Measurements from ENCODE around the gene MRPL49. TPM values are rescaled to one million over a fixed set of nuclear protein-coding genes. Genes with fewer than 3 reads are reported as not detected.

MRPL49 gene
- total and polyA plus RNA-seq, 9 donors, result 47.1 to 106 (median 53.4) TPM

DNA sequence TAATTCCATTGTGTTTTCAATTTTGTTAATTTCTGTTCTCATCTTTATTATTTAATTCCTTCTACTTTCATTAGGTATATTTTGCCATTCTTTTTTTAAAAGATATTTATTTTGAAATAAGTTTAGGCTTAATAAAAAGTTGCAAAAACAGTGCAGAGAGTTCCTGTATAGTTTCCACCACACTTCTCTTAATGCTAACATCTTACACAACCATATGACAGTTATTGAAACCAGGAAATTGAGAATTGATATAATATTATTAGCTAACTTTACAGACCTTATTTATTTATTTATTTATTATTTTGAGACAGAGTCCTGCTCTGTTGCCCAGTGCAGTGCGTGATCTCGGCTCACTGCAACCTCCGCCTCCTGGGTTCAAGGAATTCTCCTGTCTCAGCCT, 34.1 kb downstream of the MRPL49 start:
- 89 to 93% (median 93%) methylated on average over 3 of the region's 3 CpGs for WGBS, 3 donors

DNA sequence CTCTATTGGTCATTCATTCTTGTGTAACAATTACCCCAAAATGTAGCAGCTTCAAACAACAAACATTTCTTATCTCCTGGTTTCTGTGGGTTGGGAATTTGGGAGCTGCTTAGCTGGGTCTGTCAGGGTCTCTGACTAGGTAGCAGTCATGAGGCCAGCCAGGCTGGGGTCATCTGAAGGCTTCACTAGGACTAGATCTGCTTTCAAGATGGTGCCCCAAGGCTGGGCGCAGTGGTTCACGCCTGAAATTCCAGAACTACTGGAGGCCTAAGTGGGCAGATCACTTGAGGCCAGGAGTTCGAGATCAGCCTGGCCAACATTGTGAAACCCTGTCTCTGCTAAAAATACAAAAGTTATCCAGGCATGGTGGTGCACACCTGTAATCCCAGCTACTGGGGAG, 34.8 kb downstream of the MRPL49 start:
- TF ChIP-seq POLR2A (IDR thresholded peaks at IDR 0.05), result no peak
- Histone ChIP-seq H3K4me1 (ENCODE audit: insufficient read depth) (no peaks in the 10 kb centered on the region), H3K27ac (no peak overlapping the region), H3K27me3 (no peaks in the 10 kb centered on the region), H3K36me3 (no peaks in the 10 kb centered on the region), H3K4me3 (no peak overlapping the region), H3K9me3 (no peaks in the 10 kb centered on the region)
- intact Hi-C loops (cut with DNase I), result no loop called here
- WGBS, 3 donors, result 88 to 100% (median 96%) methylated on average over 3 of the region's 3 CpGs
- DNase-seq, result peak in 1 of 5 donors; percentile 3

More for the DNA sequence above, 34.1 kb downstream of the MRPL49 start:
- H3K4me1 ChIP-seq (ENCODE audit: insufficient read depth), result no peaks in the 10 kb centered on the region
- H3K36me3 ChIP-seq, result no peaks in the 10 kb centered on the region
- DNase-seq, result no peak
- TF ChIP-seq EP300 (IDR thresholded peaks at IDR 0.05), result no peak
- TF ChIP-seq, protein P1, sequence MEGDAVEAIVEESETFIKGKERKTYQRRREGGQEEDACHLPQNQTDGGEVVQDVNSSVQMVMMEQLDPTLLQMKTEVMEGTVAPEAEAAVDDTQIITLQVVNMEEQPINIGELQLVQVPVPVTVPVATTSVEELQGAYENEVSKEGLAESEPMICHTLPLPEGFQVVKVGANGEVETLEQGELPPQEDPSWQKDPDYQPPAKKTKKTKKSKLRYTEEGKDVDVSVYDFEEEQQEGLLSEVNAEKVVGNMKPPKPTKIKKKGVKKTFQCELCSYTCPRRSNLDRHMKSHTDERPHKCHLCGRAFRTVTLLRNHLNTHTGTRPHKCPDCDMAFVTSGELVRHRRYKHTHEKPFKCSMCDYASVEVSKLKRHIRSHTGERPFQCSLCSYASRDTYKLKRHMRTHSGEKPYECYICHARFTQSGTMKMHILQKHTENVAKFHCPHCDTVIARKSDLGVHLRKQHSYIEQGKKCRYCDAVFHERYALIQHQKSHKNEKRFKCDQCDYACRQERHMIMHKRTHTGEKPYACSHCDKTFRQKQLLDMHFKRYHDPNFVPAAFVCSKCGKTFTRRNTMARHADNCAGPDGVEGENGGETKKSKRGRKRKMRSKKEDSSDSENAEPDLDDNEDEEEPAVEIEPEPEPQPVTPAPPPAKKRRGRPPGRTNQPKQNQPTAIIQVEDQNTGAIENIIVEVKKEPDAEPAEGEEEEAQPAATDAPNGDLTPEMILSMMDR (IDR thresholded peaks at IDR 0.05), result no peak
- no peak for TF ChIP-seq POLR2A (IDR thresholded peaks at IDR 0.05)
- H3K27ac ChIP-seq, result no peak overlapping the region
- H3K4me3 ChIP-seq, result no peak overlapping the region
- intact Hi-C loops (cut with DNase I), result no loop called here
- no peaks in the 10 kb centered on the region for H3K27me3 ChIP-seq
- H3K9me3 ChIP-seq, result no peaks in the 10 kb centered on the region

DNA sequence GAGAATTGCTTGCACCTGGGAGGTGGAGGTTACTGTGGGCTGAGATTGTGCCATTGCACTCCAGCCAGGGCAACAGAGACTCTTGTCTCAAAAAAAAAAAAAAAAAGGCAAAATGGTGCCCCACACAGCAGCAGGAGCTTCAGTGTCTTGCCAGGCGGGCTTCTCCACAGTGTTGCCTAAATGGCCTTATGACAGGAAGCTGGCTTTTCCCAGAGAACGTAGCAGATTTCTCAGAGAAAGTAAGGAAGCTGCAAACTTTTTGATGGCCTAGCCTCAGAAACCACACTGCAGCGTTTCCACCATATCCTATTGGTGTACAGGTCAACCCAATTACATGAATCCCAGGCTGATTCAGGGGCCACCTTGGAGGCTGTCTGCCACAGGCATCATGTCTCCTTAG, 35.2 kb downstream of the MRPL49 start:
- no peaks in the 10 kb centered on the region for H3K27me3 ChIP-seq
- intact Hi-C loops (cut with DNase I), result no loop called here
- H3K27ac ChIP-seq, result no peak overlapping the region
- H3K9me3 ChIP-seq, result no peaks in the 10 kb centered on the region
- 76 to 84% (median 81%) methylated on average over 3 of the region's 3 CpGs for WGBS, 3 donors
- H3K4me1 ChIP-seq (ENCODE audit: insufficient read depth), result no peaks in the 10 kb centered on the region
- no peak for TF ChIP-seq POLR2A (IDR thresholded peaks at IDR 0.05)
- TF ChIP-seq, protein P1 (IDR thresholded peaks at IDR 0.05), result no peak
- no peak for TF ChIP-seq EP300 (IDR thresholded peaks at IDR 0.05)
- no peak for DNase-seq
- H3K4me3 ChIP-seq, result no peak overlapping the region
- H3K36me3 ChIP-seq, result no peaks in the 10 kb centered on the region

DNA sequence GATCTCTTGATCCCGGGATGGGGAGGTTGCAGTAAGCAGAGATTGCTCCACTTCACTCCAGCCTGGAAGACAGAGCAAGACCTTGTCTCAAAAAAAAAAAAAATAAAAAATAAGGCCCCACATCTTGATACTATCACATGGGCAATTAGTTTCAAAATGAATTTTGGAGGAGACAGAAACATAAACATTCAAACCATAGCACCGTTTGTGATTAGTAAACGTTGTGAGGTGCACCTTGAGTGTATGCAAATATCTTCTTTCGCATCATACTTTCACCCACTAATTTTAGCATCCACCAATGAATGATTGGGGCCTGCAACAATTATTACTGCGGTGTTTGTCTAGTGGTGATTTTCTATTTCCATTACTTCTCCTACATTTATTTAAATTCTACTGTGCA, 36.9 kb downstream of the MRPL49 start:
- Histone ChIP-seq H3K27me3 (no peaks in the 10 kb centered on the region), H3K27ac (no peak overlapping the region), H3K36me3 (no peaks in the 10 kb centered on the region), H3K4me3 (no peak overlapping the region), H3K9me3 (no peaks in the 10 kb centered on the region), H3K4me1 (ENCODE audit: insufficient read depth) (no peaks in the 10 kb centered on the region)
- TF ChIP-seq POLR2A (IDR thresholded peaks at IDR 0.05), result no peak
- TF ChIP-seq EP300 (IDR thresholded peaks at IDR 0.05), result no peak
- TF ChIP-seq, protein P1 (IDR thresholded peaks at IDR 0.05), result no peak
- DNase-seq, result peak in 1 of 5 donors; percentile 4
- intact Hi-C loops (cut with DNase I), result no loop called here
- WGBS, 3 donors, result 62 to 77% (median 65%) methylated on average over 5 of the region's 5 CpGs

DNA sequence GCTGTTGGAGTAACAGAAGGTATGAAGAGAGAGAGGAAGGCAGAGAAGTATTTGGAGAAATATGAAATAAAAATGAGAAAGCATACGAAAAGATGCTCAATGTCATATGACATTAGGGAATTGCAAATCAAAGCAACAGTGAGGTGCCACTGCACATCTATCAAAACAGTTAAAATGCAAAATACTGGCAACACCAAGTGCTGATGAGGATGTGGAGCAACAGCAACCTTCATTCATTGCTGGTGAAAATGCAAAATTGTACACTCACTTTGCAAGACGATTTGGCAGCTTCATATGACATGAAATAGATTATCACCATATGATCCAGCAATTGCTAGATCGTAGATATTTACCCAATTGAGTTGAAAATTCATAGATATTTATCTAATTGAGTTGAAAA, 38.5 kb downstream of the MRPL49 start:
- Histone ChIP-seq H3K27ac (no peak overlapping the region), H3K9me3 (no peaks in the 10 kb centered on the region), H3K36me3 (no peaks in the 10 kb centered on the region), H3K4me3 (no peak overlapping the region), H3K27me3 (no peaks in the 10 kb centered on the region), H3K4me1 (ENCODE audit: insufficient read depth) (no peaks in the 10 kb centered on the region)
- intact Hi-C loops (cut with DNase I), result no loop called here
- TF ChIP-seq POLR2A (IDR thresholded peaks at IDR 0.05) (no peak), EP300 (IDR thresholded peaks at IDR 0.05) (no peak)
- TF ChIP-seq, protein P1 (IDR thresholded peaks at IDR 0.05), result no peak
- 72 to 79% (median 76%) methylated on average over 3 of the region's 3 CpGs for WGBS, 3 donors
- no peak for DNase-seq

Measured in ovary (tissue), 9 donors.